ENCODE data around the gene SLC26A9.

The SLC26A9 gene

DNA sequence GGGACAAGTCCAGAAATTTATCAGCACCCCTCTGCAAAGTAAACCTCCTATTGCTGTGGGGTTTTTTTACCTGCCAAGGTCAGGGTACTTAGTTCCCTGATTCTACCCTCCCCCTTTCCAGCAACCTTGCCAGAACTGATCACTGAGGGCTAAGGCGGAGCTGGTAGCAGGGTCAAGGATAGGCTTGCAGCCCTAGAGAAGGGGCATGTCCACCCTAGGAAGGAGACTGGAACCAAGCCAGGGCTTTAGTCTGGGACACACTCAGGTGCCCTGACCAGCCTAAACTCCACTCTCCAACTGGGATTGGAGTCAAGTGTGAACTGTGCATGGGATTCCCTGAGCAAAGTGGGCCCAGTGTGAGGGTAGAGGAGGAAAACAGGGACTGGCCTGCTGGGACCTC, 6.5 kb upstream of the SLC26A9 start:
- DNase-seq = no peak

DNA sequence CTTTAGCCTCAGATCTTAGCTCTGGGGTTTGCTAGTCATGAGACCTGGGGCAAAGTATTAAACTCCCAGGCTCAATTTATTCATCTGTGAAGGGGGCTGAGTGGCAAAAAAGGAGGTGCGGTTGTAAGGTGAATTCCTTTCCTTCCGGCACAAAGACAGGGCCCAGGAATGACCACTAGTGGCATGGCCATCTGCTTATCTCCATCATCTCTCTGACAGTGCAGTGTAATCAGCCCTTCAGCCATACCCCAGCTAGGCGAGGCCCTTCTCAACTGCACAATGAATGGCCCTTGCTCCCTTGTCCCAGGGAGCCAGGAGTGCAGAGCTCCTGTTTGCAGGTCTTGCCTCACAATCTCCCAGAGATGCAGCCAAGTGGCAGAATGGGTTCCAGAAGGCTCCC, 5.6 kb upstream of the SLC26A9 start:
- DNase-seq = no peak

DNA sequence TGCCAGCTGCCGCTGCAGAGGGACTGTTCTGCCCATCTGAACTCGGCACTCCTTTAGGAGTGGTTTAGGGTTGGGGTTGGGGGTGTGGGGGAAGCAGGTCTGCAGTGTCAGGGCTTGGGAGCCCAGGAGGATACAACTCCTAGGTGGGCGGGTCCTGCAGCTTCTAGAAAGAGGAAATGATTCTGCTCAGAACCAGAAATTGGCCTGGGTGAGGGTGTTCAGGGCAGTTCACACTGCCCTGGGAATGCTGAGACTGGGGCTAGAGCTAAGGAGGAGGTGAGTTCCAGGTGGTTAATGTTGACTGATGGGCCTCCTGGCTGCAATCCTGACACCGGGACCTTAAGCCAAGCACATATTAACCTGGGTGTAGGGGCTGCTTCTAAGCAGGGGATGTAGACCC, 4.8 kb upstream of the SLC26A9 start:
- DNase-seq = no peak

DNA sequence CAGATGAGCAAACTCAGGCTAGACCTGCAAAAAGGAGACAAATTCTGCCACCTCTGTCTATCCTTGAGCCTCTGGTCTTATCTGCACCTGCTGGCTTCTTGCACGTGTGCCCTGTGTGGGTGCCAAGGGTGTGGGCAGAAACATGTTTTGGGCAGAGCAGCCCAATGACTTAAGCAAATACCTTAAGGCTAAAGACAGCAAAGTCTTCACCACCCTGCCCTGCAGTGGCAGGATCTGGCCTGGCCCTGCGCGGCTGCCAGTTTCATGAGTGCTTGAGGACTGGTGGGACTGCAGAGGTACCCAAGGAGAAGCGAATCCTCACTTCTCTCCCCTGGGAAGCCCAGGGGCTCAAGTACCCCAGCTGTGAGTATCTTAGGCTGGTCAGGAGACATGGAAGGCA, 3.8 kb upstream of the SLC26A9 start:
- no peak for DNase-seq

DNA sequence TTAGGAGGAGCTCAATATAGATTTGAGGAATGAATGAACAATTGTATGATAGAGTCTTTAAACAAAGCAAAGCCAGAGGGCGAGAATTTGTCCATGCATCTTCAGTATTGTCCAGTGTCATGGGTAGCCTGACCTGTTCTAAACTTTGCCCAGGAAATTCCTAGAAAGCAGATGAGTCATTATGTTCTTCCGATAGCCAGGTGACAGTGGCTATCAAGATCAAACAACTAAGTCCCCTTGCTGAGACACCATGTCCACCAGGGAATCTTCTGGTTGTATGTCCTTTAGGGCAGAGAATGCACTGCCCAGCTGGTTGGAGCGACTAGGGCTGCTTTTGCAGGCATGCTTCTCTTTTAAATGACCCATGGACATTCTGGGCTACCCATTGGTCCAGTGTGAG, 1.8 kb upstream of the SLC26A9 start:
- no peak for DNase-seq

DNA sequence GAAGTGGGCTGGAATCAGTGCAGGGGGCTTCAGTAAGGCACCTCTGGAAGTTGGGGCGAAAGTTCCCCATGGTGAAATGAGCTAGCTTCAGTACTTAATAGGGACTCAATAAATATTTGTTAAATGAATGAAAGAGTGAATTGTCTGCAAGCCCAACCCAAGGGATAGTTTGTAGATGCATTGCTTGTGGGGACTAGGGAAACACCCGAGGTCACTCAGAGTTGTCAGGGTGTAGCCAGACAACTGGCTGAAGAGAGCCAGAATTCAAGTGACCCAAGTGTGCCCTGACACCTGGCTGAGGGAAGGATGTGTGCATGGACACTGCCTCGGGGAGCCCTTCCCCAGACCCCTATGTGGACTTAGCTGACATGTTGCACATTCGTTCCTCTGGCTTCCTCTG, 1.3 kb upstream of the SLC26A9 start:
- DNase-seq = no peak

DNA sequence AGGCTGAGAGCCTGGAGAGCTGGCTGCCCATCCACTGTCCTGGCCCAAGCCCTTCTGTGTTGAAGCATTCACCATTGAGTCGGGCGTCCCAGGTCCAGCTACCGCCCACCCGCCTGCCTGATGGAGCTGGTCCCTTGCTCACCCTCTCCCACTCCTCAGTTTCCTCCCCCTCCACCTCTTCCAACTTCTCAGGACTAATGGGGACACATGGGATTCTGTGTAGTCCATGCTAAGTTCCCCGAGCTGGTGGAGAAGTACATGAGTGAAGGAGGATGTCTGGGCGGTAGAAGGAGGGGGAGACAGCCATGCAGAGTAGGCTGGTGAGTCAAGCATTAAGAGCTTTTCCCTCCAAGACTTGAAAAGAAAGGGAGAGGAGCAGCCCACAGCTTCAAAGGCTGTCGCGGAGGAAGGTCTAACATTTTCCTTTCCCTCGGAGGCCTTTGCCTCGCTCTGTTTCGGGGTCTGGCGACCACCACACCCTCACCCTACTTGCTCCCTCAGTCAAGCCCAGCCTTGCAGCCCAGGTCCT, 561 bp downstream of the SLC26A9 start:
- no peak for DNase-seq

DNA sequence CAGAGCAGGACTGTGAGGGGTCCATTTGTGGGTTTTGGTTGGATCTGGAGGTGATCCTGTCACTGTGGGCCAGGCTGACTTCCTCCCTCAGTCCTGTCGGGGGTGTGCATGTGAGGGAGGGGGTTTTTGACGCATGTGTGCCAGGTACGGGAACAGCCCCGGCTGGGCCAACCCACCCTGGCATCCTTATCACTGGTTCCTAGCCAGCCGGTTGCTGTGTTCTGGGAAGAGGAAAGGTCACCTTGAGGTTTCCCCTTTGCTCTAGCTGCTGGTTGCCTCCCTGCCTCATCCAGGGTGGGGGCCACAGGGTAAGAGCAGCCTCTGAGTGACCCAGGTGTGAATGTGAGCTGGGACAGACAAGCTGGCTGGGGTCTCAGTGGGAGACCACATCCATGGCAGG, 2.5 kb downstream of the SLC26A9 start:
- no peak for DNase-seq

DNA sequence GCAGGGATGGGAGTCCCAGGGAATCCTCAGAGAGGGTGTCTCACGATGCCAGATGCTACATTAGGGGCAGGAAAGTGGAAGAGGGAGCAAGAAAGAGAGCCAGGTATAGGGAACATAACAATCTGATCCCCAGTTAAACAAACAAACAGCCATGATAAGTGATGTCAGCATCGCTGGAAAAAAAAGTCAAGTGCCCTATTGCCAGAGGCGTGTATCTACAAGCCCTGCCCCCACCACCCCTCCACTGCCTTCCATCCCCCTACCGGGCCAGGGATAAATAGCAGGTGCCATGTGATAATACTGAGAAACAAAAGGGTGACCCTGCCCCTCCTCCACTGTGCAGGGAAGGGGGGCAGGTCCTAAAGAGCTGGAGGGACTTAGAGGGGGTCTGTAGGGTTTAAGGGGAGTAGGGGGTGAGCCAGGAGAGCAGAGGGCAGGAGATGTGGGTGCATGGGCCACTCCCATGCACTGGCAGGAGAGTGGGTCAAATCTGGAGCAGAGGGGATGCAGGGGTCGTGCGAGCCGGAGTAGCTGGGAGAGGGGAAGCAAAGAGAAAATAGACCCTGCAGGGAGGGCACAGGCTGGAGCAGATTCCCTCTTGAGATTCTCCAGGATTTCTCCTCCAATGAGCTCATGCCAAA, 3.4 kb downstream of the SLC26A9 start:
- no peak for DNase-seq

DNA sequence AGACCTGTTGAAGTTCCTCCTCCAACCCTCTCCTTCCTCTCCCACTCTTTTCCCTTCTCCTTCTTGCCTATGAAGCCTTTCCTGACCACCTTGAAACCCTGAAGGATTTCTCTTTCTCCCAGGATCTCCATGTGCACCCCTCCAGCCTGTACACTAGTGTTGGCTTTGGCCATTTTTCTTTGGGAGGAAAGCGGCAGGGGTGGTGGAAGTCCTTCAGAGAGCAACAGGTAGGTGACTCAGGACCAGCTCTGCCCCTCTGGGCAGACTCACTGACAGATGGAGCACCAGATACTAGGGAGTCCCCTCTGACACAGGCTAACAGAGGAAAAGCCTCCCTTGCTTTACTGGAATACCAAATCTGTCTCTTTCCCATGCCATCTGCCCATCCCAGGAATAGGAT, 4.6 kb downstream of the SLC26A9 start:
- DNase-seq = no peak

DNA sequence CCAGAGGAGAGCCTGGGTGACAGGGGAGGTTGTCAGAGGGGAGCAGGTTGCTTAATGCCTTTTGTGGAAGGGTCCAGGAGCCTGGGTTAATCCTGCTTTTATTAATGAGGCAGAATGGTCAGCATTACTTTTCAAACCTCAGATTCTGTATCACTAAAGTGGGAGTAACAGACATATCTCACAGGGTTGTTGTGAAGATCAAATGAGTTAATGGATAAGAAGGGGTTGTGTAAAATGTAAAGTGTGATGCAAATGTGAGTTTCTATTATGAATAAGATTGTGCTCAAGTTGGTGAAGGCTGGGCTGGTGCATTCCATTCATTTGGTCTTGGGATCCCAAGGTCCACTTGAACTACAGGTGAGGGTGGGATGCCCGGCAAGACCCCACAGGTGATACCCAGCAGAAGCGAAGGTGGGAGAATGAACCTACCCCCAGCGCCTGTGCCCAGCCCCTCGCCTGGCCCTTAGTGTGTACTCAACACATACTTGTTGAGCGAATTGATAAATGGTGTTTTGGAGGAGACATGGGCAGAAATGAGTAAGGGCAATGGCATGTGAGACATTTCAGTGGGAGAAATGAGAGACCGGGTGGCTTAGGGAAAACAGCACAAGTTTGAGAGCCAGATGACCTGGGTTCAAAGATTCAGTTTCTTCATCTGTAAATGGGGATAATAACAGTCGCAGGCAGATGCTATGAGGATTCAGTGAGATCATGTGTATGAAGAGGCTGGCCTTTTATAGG, 6.2 kb downstream of the SLC26A9 start:
- no peak for DNase-seq

DNA sequence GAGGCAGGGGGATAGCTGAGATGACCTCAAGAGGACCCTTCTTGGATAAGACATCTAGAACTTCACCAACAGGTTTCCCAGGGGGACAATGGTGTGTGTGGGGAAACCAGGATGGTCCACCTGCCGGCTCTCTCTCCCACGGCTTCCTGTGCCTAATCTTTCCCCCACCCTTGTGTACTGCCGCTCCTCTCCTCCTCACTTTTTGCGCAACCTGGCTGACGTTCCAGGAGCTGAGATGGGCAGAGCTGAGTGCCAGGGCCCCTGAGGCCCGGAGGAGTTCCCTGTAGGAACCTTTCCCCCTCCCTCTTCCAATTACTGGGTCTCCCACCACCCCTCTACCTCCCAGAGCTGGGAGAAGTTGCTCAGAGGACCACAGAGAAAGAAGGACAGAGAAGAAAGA, 6.9 kb downstream of the SLC26A9 start:
- no peak for DNase-seq

DNA sequence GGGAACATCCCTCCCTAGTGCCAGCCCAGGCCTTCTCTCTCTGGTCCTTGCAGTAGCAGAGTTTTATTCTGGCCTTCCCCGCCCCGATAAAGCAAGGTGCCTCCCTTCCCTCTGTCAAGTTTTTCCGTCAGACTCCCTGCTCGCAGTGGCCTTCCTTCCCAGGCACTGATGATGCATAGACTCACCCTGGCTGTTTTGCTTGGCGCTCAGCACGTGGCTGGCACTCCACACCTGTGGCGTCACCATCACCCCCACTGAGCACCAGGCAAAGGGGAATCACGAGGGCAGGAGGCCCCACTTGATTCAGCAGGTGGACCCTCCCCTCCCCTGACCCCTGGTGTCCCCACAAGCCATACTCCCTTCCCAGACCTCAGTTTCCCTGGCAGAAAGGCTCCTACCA, 7.4 kb downstream of the SLC26A9 start:
- no peak for DNase-seq

DNA sequence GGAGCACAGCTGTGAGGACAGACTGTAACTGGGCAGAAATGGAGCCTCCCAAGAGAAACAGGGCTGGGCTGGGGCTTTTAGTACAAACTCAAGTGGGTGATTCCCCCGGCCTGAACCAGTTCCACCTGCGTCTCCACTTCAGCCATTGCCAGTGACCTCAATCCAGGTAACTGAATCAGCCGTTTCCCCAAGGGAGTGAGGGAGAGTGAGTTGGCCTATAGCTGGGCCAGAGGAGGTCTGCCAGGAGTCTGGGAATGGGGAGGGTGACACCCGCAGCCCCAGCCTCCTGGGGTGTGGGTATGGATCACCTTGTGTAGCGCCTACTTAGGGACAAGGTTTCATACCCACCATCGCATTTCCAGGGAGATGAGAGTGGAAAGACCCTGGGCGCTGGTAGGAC, 8.5 kb downstream of the SLC26A9 start:
- no peak for DNase-seq

DNA sequence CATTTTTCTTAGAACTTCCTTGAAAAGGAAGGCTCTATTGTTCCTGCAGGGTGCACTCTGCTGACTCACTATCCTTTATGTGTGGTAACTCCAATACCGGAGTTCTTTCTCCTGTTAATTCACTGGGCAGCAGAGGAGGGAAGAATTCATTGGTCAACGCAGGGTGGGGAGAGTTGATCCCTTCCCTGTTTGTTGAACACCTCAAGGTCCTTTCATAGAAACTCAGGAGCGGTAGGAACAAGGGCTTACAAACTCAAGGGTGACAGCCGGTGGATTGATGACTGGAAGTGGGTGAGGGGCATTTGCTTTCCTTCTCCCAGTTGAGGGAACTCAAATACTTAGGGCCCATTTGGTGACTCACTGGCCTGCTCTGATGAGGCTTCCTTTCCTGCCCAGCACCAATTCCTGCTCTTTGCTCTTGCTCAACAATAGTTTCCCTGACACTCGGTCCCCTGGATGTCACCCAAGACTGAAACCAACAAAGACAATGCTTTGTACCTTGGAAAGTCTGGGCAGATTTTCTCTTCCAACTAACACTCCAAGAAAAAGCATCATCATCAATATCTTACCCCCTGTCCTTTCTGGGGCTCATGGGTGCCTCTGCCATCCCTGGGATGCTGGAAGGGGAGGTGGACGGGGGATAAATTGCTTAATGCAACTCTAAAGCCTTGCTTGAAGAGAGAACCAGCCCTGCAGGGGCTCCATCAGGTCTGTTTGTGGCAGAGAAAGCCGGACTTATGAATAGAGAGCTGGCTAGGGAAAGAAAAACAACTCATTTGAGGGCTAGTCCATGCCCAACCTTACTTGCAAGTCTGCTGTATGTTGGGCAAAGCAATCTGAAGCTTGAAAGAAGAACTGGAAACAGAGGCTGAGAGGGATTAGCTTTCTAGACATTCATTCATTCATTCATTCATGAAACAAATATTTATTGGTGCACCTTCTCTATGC, 9.3 kb downstream of the SLC26A9 start:
- DNase-seq = peak in 33 of 56 donors; percentile 11 to 73 (median 39)

DNA sequence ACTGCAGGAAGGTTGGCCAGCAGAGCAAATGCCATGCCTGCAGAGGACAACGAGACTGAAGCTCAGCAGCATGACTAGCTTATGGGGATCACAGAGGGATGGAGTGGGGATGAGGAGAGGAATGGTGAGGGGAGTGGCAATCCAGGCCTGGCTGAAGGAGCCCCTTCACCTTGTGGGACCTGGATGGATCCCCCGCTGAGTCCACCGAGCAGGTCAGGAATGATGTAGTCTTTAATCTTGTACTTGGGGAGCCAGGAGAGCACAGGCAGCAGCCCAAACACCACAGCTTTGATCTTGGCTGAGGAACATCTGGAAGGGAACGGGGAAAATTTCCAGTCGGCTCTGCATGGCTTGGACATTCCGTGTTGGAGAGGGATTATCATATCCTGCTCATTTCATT, 10.5 kb downstream of the SLC26A9 start:
- no peak for DNase-seq

DNA sequence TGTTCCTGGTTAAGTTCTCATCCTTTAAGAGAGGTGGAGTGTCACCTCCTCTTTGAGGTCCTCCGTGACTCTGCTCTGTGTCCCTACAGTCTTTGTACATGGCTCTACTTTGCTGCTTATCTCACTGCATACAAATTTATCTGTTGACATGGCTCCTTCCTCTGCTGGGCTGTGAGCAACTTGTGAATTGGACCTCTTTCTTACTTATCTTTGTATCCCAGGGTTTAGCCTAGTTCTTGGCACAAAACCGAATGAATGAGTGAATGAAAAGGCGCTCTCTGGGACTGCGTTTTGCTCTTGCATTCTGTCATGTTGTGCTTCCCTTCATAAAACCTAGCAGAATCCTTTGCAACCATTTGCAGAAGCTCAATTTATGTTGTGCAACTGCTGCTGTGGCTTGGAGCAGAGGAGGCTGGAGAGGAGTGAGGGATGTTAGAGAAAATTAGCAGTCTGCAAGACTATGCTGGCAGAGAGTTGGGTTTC, 12.4 kb downstream of the SLC26A9 start:
- DNase-seq = peak in 3 of 56 donors; percentile 18 to 26 (median 23)

DNA sequence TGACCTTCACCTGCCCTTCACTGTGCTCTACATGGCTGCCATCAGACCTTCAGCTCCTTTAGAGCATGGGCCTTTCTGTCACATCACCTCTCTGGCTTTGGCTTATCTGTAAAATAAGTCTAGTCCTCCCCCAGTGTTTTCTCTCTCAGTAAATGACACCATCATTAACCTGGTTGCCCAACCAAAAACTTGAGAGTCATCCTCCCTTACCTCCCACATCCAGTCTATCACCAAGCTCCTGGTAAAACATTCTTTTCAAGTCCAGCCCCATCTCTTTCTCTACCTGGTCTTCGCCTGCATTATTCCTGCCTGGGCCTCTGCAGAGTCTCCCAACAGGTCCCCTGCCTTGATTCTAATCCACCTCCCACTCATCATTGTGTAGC, 13.1 kb downstream of the SLC26A9 start:
- no peak for DNase-seq

DNA sequence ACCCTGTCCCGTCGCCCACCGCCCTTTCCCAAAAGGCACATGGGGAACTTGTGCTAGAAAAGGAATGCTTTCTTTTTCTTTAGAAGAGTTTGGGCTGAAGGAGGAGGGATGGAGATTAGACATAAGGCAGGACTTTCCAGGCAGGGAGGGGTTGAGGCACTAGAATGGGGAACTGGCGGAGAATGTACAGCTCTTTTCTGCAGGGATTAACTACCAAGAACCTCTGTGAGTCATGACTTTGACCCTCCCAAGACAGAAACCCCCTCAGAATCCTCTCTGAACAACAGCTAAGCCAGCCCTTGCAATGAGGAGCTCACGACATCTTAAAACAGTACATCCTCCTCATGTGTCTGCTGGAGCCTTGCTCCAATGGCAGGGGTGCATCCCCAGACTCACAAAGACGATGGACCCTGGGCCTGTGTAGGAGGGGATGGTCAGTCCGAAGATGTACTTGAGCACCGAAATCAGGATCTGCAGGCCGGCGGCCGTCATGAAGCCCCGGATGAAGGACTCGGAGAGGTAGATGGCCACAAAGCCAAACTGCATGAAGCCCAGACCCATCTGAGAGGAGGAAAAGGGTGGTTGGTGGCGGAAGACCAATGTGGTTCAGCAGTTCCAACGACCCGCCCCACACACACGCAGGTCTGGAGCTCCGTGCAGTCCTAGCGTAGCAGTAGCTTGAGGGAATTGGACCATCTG, 13.6 kb downstream of the SLC26A9 start:
- DNase-seq = no peak

DNA sequence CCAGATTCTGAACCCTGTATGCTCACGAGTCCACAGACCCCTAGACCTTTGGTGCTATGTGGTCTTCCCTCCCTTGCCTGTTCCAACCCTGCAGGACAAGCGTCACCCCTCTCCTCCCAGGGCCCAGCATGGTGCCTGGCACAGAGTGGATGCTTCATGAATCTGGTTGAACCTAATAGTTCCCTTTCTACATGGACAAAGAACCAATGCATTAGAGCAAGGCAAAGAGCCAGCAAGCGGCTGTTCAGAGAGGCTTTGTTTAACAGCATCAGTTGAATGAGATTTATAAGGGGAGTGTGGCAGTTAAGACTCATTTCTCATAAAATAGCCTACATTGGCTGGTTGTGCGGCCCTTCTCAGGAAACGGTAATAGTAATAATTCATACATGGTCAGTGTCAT, 14.9 kb downstream of the SLC26A9 start:
- DNase-seq = peak in 53 of 56 donors; percentile 19 to 93 (median 81)

DNA sequence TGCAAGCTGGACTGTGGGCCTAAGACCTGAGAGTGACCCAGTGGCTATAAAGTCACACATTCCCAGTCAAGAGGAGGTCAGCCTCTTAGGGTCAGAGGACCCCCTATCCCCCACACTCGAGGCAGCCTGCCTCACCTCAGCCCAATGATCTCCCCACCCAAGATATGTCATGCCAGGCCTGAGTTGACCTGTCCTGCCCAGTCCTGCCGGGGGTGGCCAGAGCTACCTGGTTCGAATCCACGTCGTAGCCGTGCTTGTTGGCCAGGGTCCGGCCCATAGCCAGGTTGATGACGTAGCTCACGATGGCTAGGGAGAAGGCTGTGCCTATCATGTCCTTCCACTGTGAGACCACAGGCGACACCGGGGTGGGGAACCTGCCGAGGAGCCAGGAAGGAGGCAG, 15.6 kb downstream of the SLC26A9 start:
- DNase-seq = no peak

Data from nucleus accumbens (tissue), 56 donors.